ENCODE data around the gene ADAMTS19. TPM values are rescaled to one million over a fixed set of nuclear protein-coding genes. Genes with fewer than 3 reads are reported as not detected.

ADAMTS19 gene
- total RNA-seq, 3 donors from 2014 or later: 0.14 TPM; not detected in 2

GRCh38 chr5:129653057-129653375 lies 192.9 kb downstream of the ADAMTS19 start:
- Mint-ChIP-seq H3K36me3 (ENCODE audit: insufficient read depth) (no peaks in the 10 kb centered on the region), H3K27me3 (ENCODE audit: low read depth) (no peaks in the 10 kb centered on the region), H3K4me3 (no peak overlapping the region), H3K9me3 (no peaks in the 10 kb centered on the region), H3K4me1 (ENCODE audit: low read depth) (no peaks in the 10 kb centered on the region)
- no peak for ATAC-seq
- no peak for DNase-seq

DNA sequence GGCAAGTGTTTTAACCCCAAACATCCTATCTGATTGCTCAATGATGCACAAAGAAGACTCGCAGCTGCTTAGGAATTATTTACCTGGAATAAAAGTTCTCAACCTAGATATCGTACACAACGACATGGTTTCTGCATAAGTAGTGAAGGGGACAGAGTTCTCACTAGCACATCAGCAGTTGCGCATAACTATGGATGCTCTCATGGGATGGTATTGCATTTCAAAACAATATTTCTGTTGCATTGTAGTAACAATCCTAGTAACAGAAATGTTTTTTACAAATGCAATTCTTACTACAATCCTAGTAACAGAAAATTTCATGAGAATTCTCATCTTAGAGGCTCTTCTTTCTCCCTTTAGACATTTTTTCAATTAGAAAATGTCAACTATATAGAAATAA lies 193.3 kb downstream of the ADAMTS19 start:
- H3K4me1 Mint-ChIP-seq (ENCODE audit: low read depth): no peaks in the 10 kb centered on the region
- no peaks in the 10 kb centered on the region for H3K9me3 Mint-ChIP-seq
- no peak for ATAC-seq
- H3K27me3 Mint-ChIP-seq (ENCODE audit: low read depth): no peaks in the 10 kb centered on the region
- no peaks in the 10 kb centered on the region for H3K36me3 Mint-ChIP-seq (ENCODE audit: insufficient read depth)
- H3K4me3 Mint-ChIP-seq: no peak overlapping the region
- DNase-seq: no peak

- Mint-ChIP-seq H3K36me3 (ENCODE audit: insufficient read depth) (no peaks in the 10 kb centered on the region), H3K4me3 (no peak overlapping the region), H3K4me1 (ENCODE audit: low read depth) (no peaks in the 10 kb centered on the region), H3K27me3 (ENCODE audit: low read depth) (no peaks in the 10 kb centered on the region), H3K9me3 (no peaks in the 10 kb centered on the region)
- ATAC-seq (no peak), DNase-seq (no peak)
Measured at GRCh38 chr5:129656952-129657351, 196.9 kb downstream of the ADAMTS19 start.

- ATAC-seq: no peak
- H3K4me1 Mint-ChIP-seq (ENCODE audit: low read depth): no peaks in the 10 kb centered on the region
- no peak overlapping the region for H3K4me3 Mint-ChIP-seq
- no peaks in the 10 kb centered on the region for H3K36me3 Mint-ChIP-seq (ENCODE audit: insufficient read depth)
- H3K27me3 Mint-ChIP-seq (ENCODE audit: low read depth): no peaks in the 10 kb centered on the region
- DNase-seq: no peak
- H3K9me3 Mint-ChIP-seq: no peaks in the 10 kb centered on the region
Measured at GRCh38 chr5:129658801-129659200, 198.7 kb downstream of the ADAMTS19 start.

DNA sequence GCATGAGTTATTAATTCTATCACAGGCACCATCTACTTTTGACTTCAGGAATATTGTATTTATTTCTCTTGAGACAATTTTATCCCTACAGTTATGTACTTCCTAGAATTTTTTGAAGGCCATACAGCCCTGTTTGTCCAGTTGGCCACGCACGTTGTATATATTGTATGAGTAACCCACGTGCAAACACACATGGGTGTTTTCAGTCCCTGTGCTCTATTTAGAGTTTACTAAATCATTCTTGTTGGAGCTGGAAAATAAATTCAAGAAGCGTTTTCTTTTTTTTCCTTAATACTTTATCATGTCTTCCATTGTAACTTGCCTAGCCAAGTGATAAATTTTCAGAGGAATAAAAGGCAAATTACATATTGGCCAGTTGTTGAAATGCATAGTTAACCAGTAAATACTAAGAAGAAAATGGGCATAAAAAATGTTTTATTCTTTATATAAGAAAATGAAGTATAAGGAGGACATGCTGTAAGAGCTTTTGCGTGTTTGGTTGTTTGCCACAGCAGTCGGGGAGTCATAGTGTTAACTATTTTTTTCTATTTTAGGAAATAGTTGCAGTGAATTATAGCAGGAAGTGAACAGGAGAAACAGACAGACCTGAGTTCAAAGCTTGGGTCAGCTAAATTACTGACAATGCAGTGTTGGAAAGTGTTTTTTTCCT lies 201.4 kb downstream of the ADAMTS19 start:
- H3K4me3 Mint-ChIP-seq: no peak overlapping the region
- peaks cover 2% of the 10 kb centered on the region for H3K27me3 Mint-ChIP-seq (ENCODE audit: low read depth)
- H3K9me3 Mint-ChIP-seq: no peaks in the 10 kb centered on the region
- ATAC-seq (no peak), DNase-seq (no peak)
- H3K4me1 Mint-ChIP-seq (ENCODE audit: low read depth): no peaks in the 10 kb centered on the region
- no peaks in the 10 kb centered on the region for H3K36me3 Mint-ChIP-seq (ENCODE audit: insufficient read depth)

DNA sequence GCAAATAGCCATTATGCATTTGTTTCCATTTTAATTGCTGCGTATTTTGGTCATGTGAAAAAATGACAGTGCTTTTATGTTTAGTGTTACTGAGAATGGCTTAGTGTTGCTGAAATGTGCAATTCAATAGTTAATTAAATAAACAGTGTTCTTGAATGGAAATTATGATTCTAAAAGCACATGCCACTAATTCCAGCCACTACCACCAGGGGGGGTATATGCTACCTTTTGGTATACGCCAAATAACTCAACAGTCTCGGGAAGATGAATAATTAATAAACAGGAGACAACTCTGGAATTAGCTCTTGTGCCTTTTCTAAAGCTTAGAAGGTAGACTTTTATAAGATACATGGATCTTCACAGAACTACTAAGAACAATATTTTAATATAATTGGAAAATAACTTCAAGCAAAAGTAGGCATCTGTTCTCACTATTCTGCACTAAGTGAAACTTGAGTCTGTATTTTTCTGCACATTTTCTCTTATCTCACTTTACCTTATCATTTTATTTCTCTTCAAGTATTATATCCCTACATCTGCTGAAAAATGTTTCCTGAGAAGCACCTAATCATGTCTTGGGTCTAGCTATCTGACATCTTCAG lies 204.3 kb downstream of the ADAMTS19 start:
- H3K4me3 Mint-ChIP-seq: no peak overlapping the region
- H3K27me3 Mint-ChIP-seq (ENCODE audit: low read depth): peaks cover 2% of the 10 kb centered on the region
- peaks cover 8% of the 10 kb centered on the region for H3K9me3 Mint-ChIP-seq
- H3K36me3 Mint-ChIP-seq (ENCODE audit: insufficient read depth): no peaks in the 10 kb centered on the region
- DNase-seq (peak; percentile 12), ATAC-seq (no peak)
- no peaks in the 10 kb centered on the region for H3K4me1 Mint-ChIP-seq (ENCODE audit: low read depth)

GRCh38 chr5:129670957-129671500 lies 210.9 kb downstream of the ADAMTS19 start:
- Mint-ChIP-seq H3K4me3 (no peak overlapping the region), H3K27me3 (ENCODE audit: low read depth) (no peaks in the 10 kb centered on the region), H3K4me1 (ENCODE audit: low read depth) (no peaks in the 10 kb centered on the region), H3K36me3 (ENCODE audit: insufficient read depth) (no peaks in the 10 kb centered on the region), H3K9me3 (peaks cover 12% of the 10 kb centered on the region)
- ATAC-seq (no peak), DNase-seq (no peak)

- H3K4me3 Mint-ChIP-seq: no peak overlapping the region
- no peaks in the 10 kb centered on the region for H3K36me3 Mint-ChIP-seq (ENCODE audit: insufficient read depth)
- ATAC-seq (no peak), DNase-seq (no peak)
- H3K27me3 Mint-ChIP-seq (ENCODE audit: low read depth): no peaks in the 10 kb centered on the region
- peaks cover 12% of the 10 kb centered on the region for H3K9me3 Mint-ChIP-seq
- no peaks in the 10 kb centered on the region for H3K4me1 Mint-ChIP-seq (ENCODE audit: low read depth)
Measured at GRCh38 chr5:129672006-129672405, 211.9 kb downstream of the ADAMTS19 start.

DNA sequence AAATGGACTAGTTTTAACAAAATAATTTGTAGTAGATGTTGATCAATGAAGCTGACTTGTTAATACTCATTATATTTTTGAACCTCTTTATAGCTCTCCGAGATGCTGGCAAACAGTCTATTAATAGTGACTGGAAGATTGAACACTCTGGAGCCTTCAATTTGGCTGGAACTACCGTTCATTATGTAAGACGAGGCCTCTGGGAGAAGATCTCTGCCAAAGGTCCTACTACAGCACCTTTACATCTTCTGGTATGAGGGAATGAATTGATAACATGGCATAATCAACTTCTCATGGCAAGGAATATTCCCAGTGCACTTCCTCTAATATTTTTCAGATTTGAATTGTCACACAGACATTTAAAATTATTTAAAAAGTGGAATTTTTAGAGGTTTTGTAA lies 219.6 kb downstream of the ADAMTS19 start:
- H3K9me3 Mint-ChIP-seq: no peaks in the 10 kb centered on the region
- no peaks in the 10 kb centered on the region for H3K4me1 Mint-ChIP-seq (ENCODE audit: low read depth)
- no peak for DNase-seq

DNA sequence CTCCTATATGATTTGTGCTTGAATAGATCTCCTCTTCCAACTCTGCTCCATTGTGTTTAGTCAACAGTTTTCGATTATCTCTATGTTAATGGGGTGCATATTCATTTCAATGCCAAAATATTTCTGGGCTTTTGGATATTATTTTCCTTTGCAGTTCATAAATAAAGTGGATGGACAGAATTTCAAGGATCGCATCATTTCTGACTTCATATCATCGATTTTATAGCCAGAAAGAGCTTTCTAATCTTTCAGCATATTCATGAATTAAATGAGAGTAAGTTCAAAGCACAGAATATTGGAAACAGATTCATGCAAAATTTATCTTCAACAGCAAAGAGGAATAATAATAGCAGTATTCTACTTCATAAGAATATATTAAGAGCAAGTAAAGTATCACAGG lies 227.8 kb downstream of the ADAMTS19 start:
- no peaks in the 10 kb centered on the region for H3K4me1 Mint-ChIP-seq (ENCODE audit: low read depth)

More for the DNA sequence above, 219.6 kb downstream of the ADAMTS19 start:
- H3K36me3 Mint-ChIP-seq (ENCODE audit: insufficient read depth): no peaks in the 10 kb centered on the region
- no peak overlapping the region for H3K4me3 Mint-ChIP-seq
- peaks cover 2% of the 10 kb centered on the region for H3K27me3 Mint-ChIP-seq (ENCODE audit: low read depth)
- no peak for ATAC-seq

DNA sequence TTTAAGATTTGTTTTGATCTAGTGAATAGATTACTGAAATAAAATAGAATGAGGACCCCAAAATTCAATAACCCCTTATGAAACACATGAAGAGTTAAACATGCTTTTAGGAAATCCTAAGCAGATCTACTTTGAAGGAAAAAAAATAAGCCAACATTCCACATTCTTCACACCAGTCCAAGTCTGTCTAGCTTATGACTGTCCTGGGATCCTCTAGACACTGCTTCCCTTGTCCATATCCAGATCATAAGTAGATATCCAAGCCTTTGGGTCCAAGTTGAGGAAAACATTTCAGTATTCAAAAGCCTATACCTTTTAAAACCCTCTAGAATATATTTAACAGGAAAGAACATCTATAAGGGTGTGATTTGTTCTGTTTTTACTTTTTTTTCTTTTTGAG lies 228.9 kb downstream of the ADAMTS19 start:
- Mint-ChIP-seq H3K27me3 (ENCODE audit: low read depth) (no peaks in the 10 kb centered on the region), H3K4me1 (ENCODE audit: low read depth) (no peaks in the 10 kb centered on the region)
- ATAC-seq: no peak

More for the DNA sequence above, 227.8 kb downstream of the ADAMTS19 start:
- no peaks in the 10 kb centered on the region for H3K9me3 Mint-ChIP-seq
- ATAC-seq: no peak
- no peaks in the 10 kb centered on the region for H3K27me3 Mint-ChIP-seq (ENCODE audit: low read depth)
- H3K4me3 Mint-ChIP-seq: no peak overlapping the region
- H3K36me3 Mint-ChIP-seq (ENCODE audit: insufficient read depth): no peaks in the 10 kb centered on the region
- no peak for DNase-seq

DNA sequence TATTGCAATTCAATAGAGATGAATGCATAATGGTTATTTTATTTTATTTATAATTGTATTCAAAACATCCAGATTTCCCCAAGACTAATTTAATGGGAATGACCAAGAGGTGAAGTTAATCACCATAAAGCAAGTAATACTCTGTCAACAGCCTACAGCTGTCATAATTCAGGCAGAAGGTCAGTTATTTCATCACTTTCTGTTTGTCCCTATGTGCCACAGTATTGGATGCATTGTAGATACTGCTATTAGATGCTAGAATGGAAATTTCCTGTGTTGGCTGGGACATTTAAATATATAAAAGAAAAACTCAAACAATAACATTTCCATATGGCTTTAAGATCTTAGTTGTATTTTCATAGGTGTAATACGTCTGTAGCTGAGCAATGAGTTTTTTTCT lies 231.1 kb downstream of the ADAMTS19 start:
- DNase-seq (no peak), ATAC-seq (no peak)
- H3K4me3 Mint-ChIP-seq: no peak overlapping the region
- no peaks in the 10 kb centered on the region for H3K9me3 Mint-ChIP-seq
- no peaks in the 10 kb centered on the region for H3K27me3 Mint-ChIP-seq (ENCODE audit: low read depth)
- H3K4me1 Mint-ChIP-seq (ENCODE audit: low read depth): no peaks in the 10 kb centered on the region
- H3K36me3 Mint-ChIP-seq (ENCODE audit: insufficient read depth): no peaks in the 10 kb centered on the region

More for the DNA sequence above, 228.9 kb downstream of the ADAMTS19 start:
- no peak for DNase-seq
- Mint-ChIP-seq H3K36me3 (ENCODE audit: insufficient read depth) (no peaks in the 10 kb centered on the region), H3K9me3 (no peaks in the 10 kb centered on the region), H3K4me3 (no peak overlapping the region)

GRCh38 chr5:129696636-129697035 lies 236.5 kb downstream of the ADAMTS19 start:
- no peaks in the 10 kb centered on the region for H3K9me3 Mint-ChIP-seq
- no peaks in the 10 kb centered on the region for H3K4me1 Mint-ChIP-seq (ENCODE audit: low read depth)
- ATAC-seq (no peak), DNase-seq (no peak)
- H3K27me3 Mint-ChIP-seq (ENCODE audit: low read depth): no peaks in the 10 kb centered on the region
- H3K36me3 Mint-ChIP-seq (ENCODE audit: insufficient read depth): no peaks in the 10 kb centered on the region
- H3K4me3 Mint-ChIP-seq: no peak overlapping the region

DNA sequence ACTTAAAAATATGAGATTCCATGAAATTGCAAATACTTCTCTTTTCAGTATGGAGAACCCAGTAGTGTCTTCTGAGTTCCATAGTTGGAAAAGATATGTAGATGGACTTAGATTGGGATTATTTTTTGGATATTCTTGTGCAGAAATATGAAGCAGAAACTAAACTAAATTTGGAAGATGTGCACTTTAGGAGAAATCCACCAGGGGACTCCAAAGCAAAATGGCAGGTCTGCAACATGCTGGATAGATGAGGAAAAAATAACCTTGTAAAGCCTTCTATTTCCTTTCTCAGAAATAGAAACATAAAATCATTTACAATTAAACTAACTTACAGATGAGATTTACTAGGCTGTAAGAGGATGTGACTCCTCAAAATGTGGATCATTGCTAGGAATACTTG lies 238.6 kb downstream of the ADAMTS19 start:
- no peaks in the 10 kb centered on the region for H3K4me1 Mint-ChIP-seq (ENCODE audit: low read depth)
- no peaks in the 10 kb centered on the region for H3K27me3 Mint-ChIP-seq (ENCODE audit: low read depth)
- H3K36me3 Mint-ChIP-seq (ENCODE audit: insufficient read depth): no peaks in the 10 kb centered on the region
- ATAC-seq (no peak), DNase-seq (no peak)
- H3K4me3 Mint-ChIP-seq: no peak overlapping the region
- H3K9me3 Mint-ChIP-seq: no peaks in the 10 kb centered on the region

GRCh38 chr5:129716235-129716634 lies 256.1 kb downstream of the ADAMTS19 start:
- Mint-ChIP-seq H3K36me3 (ENCODE audit: insufficient read depth) (no peaks in the 10 kb centered on the region), H3K4me1 (ENCODE audit: low read depth) (no peaks in the 10 kb centered on the region), H3K4me3 (no peak overlapping the region), H3K27me3 (ENCODE audit: low read depth) (no peaks in the 10 kb centered on the region), H3K9me3 (no peaks in the 10 kb centered on the region)
- ATAC-seq (no peak), DNase-seq (no peak)

Data from activated T-cell treated with anti-CD3 and anti-CD28 coated beads, Interleukin-2, amount 50 U/mL, for 4 hours (primary cell).